Activated T-helper 17 cell treated with anti-CD3 and anti-CD28 coated beads, Interleukin-2, amount 50 U/mL, for 72 hours (primary cell): Measurements from ENCODE around the gene PUM1. TPM values are rescaled to one million over a fixed set of nuclear protein-coding genes. Genes with fewer than 3 reads are reported as not detected.
A peak's percentile ranks its signal among the peaks of the same experiment; 100 is the strongest.

Experiments used
- ATAC-seq: fragments of 150-1000 bp; cut with Tn5 transposase; replicated peaks from 2 replicates; pipeline ENCODE4 v1.10.0; 2021; ENCODE audit warnings: mild to moderate bottlenecking, moderate library complexity
- H3K27ac Mint-ChIP-seq: one replicate; pipeline ENCODE4 v1.8.0; 2022; ENCODE audit warnings: mixed read lengths
- H3K27me3 Mint-ChIP-seq: one replicate; pipeline ENCODE4 v1.8.0; 2022; ENCODE audit warnings: mixed read lengths
- H3K36me3 Mint-ChIP-seq: one replicate; pipeline ENCODE4 v1.8.0; 2022; ENCODE audit warnings: low read depth, mild to moderate bottlenecking, mixed read lengths
- H3K4me1 Mint-ChIP-seq: one replicate; pipeline ENCODE4 v1.8.0; 2022; ENCODE audit warnings: mixed read lengths
- H3K4me3 Mint-ChIP-seq: one replicate; pipeline ENCODE4 v1.8.0; 2022; ENCODE audit warnings: mild to moderate bottlenecking, mixed read lengths
- H3K9me3 Mint-ChIP-seq: one replicate; pipeline ENCODE4 v1.8.0; 2022; ENCODE audit warnings: mixed read lengths
- total RNA-seq, 2 donors: library from RNA; stranded (reverse); gene quantifications; one replicate each; pipeline ENCODE4 v1.2.3, GENCODE V29; 2022

Gene PUM1
- total RNA-seq, 2 donors from 2014 or later = 109 to 114 TPM

- Mint-ChIP-seq H3K4me1 (peaks cover 13% of the 10 kb centered on the region), H3K27ac (no peak overlapping the region), H3K9me3 (no peaks in the 10 kb centered on the region), H3K36me3 (peaks cover 6% of the 10 kb centered on the region), H3K4me3 (no peak overlapping the region), H3K27me3 (peaks cover 23% of the 10 kb centered on the region)
- no peak for ATAC-seq
These were observed 160.6 kb downstream of the PUM1 start for GRCh38 chr1:30904962-30905335.

DNA sequence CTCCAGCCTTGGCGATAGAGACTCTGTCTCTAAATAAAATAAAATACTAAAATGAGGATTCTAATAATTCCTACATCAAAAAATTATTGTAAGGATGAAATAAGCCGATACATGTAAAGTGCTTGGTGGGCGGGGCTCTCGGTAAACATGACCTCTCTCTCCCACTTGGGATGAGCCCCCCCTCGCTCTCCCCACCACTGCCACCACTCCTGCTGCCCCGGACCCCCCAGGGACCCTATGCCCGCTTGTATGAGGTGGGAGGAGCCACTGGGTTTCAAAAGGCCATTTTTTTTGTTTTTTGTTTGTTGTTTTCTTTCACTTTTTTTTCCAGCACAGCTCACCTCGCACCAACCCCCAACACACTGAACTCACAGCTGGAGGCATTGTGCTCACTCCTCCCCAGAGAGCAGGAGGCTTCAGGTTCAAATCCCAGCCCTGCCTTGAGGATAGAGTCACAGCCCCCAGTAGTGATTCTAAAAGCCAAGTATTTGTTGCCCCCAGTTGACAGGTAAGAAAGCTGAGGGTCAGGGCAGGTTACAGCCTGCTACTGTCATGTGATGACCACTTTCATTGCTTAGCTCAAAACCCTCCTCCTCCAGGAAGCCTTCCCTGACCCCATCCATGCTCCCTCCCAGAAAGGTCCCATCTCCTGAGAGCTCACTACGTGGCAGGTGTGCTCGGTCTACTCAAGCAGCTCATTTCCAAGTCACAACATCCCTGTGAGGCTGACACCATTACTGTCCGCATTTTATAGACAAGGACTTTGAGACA is 161.1 kb downstream of the PUM1 start:
- no peak overlapping the region for H3K27ac Mint-ChIP-seq
- H3K4me1 Mint-ChIP-seq = peaks cover 11% of the 10 kb centered on the region
- no peak for ATAC-seq
- H3K9me3 Mint-ChIP-seq = no peaks in the 10 kb centered on the region
- peaks cover 18% of the 10 kb centered on the region for H3K27me3 Mint-ChIP-seq
- H3K4me3 Mint-ChIP-seq = no peak overlapping the region
- H3K36me3 Mint-ChIP-seq = peaks cover 3% of the 10 kb centered on the region

- H3K9me3 Mint-ChIP-seq = no peaks in the 10 kb centered on the region
- ATAC-seq = no peak
- peak overlapping the region; percentile 22 for H3K27ac Mint-ChIP-seq
- peaks cover 6% of the 10 kb centered on the region for H3K4me1 Mint-ChIP-seq
- no peaks in the 10 kb centered on the region for H3K36me3 Mint-ChIP-seq
- peaks cover 13% of the 10 kb centered on the region for H3K27me3 Mint-ChIP-seq
- no peak overlapping the region for H3K4me3 Mint-ChIP-seq
These were observed 162.0 kb downstream of the PUM1 start for GRCh38 chr1:30903343-30904034.

DNA sequence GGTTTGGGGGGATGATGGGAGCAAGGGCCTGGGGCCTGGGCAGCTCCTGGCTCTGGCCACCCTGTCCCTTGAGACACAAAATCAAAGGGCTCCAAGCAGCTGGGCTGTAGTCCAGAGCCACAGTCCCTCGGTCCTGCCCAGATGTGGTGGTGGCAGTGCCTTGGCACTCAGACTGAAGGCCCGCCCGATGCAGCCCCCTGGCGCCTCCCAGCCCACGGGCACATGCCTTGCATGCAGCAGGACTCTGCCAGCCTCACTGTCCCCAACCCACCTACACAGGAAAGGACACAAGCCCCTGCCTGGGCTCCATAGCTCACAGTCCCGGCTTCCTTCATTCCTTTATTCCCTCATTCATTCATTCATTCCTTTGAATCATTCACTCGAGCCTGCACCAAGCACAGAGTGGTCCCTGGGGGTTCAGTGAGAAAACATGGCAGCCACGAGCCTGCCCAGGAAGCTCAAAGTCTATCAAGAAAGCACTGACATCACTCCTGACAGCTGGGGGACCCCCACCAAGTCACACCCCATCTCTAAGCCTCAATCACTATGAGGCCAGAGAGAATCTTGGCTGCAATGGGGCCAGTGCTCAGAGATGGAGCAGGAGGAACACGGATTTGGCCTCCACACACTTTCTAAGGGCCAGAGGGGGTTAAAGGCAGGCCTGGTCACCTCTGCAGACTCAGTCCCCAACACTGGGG is 162.8 kb downstream of the PUM1 start:
- Mint-ChIP-seq H3K9me3 (no peaks in the 10 kb centered on the region), H3K27me3 (peaks cover 13% of the 10 kb centered on the region), H3K4me3 (no peak overlapping the region), H3K36me3 (no peaks in the 10 kb centered on the region), H3K4me1 (peaks cover 5% of the 10 kb centered on the region), H3K27ac (peak overlapping the region; percentile 22)
- no peak for ATAC-seq

GRCh38 chr1:30901798-30902581 is 163.5 kb downstream of the PUM1 start:
- no peaks in the 10 kb centered on the region for H3K9me3 Mint-ChIP-seq
- no peaks in the 10 kb centered on the region for H3K4me1 Mint-ChIP-seq
- no peaks in the 10 kb centered on the region for H3K36me3 Mint-ChIP-seq
- H3K27ac Mint-ChIP-seq = no peak overlapping the region
- no peak overlapping the region for H3K4me3 Mint-ChIP-seq
- peaks cover 8% of the 10 kb centered on the region for H3K27me3 Mint-ChIP-seq
- ATAC-seq = no peak

GRCh38 chr1:30900931-30901560 is 164.5 kb downstream of the PUM1 start:
- ATAC-seq = no peak
- Mint-ChIP-seq H3K27me3 (peaks cover 14% of the 10 kb centered on the region), H3K9me3 (no peaks in the 10 kb centered on the region), H3K4me1 (no peaks in the 10 kb centered on the region), H3K4me3 (no peak overlapping the region), H3K36me3 (no peaks in the 10 kb centered on the region), H3K27ac (no peak overlapping the region)

DNA sequence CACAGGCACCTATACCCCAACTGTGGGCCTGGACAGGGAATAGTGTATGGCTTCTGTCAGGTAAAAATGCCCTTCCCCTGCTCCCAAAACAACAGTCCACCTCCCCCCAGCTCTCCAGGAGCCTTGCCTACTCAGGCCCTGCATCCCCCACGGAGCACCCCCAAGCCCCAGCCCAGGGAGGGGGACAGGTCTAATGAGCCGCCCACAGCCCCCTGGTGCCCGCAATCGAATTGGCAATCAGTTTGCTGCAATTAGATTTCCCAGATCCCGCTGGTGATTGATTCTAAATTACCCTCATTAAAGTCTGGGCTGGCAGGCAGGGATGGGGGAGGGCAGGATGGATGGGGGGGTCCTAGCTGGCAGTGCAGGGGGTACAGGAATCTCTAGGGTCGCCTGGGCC is 165.0 kb downstream of the PUM1 start:
- Mint-ChIP-seq H3K27ac (no peak overlapping the region), H3K36me3 (no peaks in the 10 kb centered on the region), H3K27me3 (peaks cover 12% of the 10 kb centered on the region), H3K9me3 (no peaks in the 10 kb centered on the region), H3K4me1 (no peaks in the 10 kb centered on the region), H3K4me3 (no peak overlapping the region)
- no peak for ATAC-seq

DNA sequence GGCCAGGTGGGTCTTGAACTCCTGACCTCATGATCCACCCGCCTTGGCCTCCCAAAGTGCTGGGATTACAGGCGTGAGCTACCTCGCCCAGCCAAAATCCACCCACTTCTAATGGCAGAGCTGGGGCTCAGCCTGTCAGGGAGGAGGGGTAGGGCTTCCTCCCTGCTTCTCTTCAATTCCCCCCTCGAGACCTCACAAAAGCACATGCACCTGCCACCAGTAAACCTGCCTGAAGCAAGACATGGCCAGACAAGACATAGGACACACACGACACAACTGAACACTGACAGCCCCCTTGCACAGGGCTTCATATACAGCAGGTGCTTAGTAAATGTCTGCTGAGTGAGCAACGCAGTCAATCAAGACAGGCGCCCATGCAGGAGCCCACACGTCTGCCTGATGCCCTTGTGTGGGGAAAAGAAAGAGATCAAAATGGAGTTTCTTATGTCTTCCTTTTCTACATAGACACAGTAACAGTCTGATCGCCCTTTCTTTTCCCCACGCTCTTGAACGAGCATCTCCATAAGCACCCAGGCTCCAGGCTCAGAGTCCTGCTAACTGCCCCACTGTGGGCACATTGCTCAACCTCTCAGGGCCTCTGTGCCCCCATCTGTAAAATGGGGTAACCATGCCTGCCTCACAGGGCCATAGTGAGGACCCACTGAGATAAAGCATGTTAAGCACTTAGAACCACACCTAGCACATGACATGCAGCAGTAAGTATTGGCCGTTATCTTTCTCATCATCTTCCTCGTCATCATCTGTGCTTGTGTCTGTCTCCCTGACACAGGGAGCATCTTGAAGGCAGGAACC is 165.7 kb downstream of the PUM1 start:
- H3K27ac Mint-ChIP-seq = no peak overlapping the region
- no peaks in the 10 kb centered on the region for H3K9me3 Mint-ChIP-seq
- H3K27me3 Mint-ChIP-seq = peaks cover 12% of the 10 kb centered on the region
- H3K36me3 Mint-ChIP-seq = no peaks in the 10 kb centered on the region
- ATAC-seq = no peak
- no peaks in the 10 kb centered on the region for H3K4me1 Mint-ChIP-seq
- H3K4me3 Mint-ChIP-seq = no peak overlapping the region

- H3K9me3 Mint-ChIP-seq = peaks cover 6% of the 10 kb centered on the region
- H3K27ac Mint-ChIP-seq = no peak overlapping the region
- H3K36me3 Mint-ChIP-seq = no peaks in the 10 kb centered on the region
- peaks cover 7% of the 10 kb centered on the region for H3K4me1 Mint-ChIP-seq
- H3K27me3 Mint-ChIP-seq = peaks cover 19% of the 10 kb centered on the region
- ATAC-seq = no peak
- H3K4me3 Mint-ChIP-seq = no peak overlapping the region
These were observed 167.3 kb downstream of the PUM1 start for GRCh38 chr1:30898031-30898815.

DNA sequence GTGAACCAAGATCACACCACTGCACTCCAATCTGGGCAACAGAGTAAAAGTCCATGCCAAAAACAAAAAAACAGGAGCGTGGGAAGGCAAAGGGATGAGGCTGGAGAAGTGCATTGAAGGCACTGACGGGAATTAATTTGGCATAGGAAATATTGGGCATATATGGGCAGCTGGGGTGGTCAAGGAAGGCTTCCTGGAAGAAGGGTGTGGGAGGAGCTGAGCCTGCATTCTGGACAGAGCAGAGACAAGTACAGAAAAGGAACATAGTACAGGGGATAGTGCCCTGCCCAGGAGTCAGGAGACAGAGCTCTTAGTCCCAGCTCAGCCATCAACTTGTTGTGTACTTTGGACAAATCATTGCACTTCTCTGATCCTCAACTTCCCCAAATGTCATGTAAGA is 168.6 kb downstream of the PUM1 start:
- Mint-ChIP-seq H3K27ac (no peak overlapping the region), H3K4me1 (peaks cover 7% of the 10 kb centered on the region), H3K27me3 (peaks cover 19% of the 10 kb centered on the region), H3K4me3 (no peak overlapping the region), H3K36me3 (no peaks in the 10 kb centered on the region), H3K9me3 (peaks cover 6% of the 10 kb centered on the region)
- no peak for ATAC-seq

DNA sequence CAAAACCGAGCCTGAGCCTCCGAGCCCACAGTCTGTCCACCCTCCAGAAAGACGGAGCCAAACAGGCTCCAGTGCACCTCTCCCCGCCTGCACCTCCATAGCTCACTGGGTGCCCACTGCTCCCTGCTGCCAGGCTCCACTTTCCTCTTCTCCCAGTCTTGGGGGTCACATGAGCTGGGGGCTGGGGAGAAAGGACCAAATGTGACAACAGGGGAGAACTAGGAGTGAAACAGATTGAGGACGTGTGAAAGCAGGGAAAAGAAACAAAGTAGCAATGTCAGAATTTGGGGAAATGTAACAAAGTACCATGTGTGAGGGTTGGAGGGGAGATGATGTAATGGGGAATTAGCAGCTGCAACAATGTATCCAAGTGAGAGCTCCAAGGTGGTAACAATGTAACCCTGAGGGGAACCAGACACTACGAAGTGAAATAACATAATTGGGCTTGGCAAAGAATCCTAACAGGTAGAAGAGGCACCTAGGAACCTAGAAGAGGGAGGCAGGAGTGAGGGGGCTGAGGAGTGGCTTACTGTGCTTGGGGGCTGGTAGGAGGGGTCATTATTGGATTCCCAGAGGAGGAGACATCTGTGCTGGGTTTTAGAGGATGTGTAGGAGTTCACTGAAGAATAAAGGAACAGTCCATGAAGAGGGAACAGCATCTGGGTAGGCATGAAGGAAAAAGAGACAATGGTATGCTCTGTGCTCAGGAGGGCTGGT is 169.4 kb downstream of the PUM1 start:
- Mint-ChIP-seq H3K27ac (no peak overlapping the region), H3K36me3 (no peaks in the 10 kb centered on the region), H3K27me3 (peaks cover 19% of the 10 kb centered on the region), H3K9me3 (peaks cover 6% of the 10 kb centered on the region), H3K4me3 (no peak overlapping the region), H3K4me1 (peaks cover 7% of the 10 kb centered on the region)
- ATAC-seq = no peak

GRCh38 chr1:30895382-30895943 is 170.1 kb downstream of the PUM1 start:
- Mint-ChIP-seq H3K4me3 (no peak overlapping the region), H3K4me1 (peaks cover 7% of the 10 kb centered on the region), H3K27me3 (peaks cover 19% of the 10 kb centered on the region), H3K27ac (no peak overlapping the region), H3K36me3 (no peaks in the 10 kb centered on the region), H3K9me3 (peaks cover 6% of the 10 kb centered on the region)
- ATAC-seq = no peak
